ENCODE measurements around the gene DDIT3.

Gene DDIT3

GRCh38 chr12:57546438-57547287, 26.3 kb upstream of the DDIT3 start, which contains the start of gene DCTN2:
DCTN2 (minus strand) TSS chr12:57547192; CDS start chr12:57547063, 129 bp downstream.
- DNase-seq: peak; percentile 96

GRCh38 chr12:57545809-57546437, 25.6 kb upstream of the DDIT3 start:
- DNase-seq: no peak

- DNase-seq: no peak
Observed at GRCh38 chr12:57543581-57543980, 23.3 kb upstream of the DDIT3 start.

GRCh38 chr12:57541717-57542116, 21.4 kb upstream of the DDIT3 start:
- no peak for DNase-seq

GRCh38 chr12:57541001-57541400, 20.7 kb upstream of the DDIT3 start:
- no peak for DNase-seq

GRCh38 chr12:57539134-57539768, 18.9 kb upstream of the DDIT3 start:
- no peak for DNase-seq

- DNase-seq: no peak
Observed at GRCh38 chr12:57536597-57536942, 16.3 kb upstream of the DDIT3 start.

- DNase-seq: no peak
Observed at GRCh38 chr12:57535764-57536596, 15.7 kb upstream of the DDIT3 start.

- DNase-seq: no peak
Observed at GRCh38 chr12:57534991-57535543, 14.8 kb upstream of the DDIT3 start.

- no peak for DNase-seq
Observed at GRCh38 chr12:57534250-57534649, 13.9 kb upstream of the DDIT3 start.

GRCh38 chr12:57533108-57533507, 12.8 kb upstream of the DDIT3 start:
- no peak for DNase-seq

GRCh38 chr12:57531836-57532235, 11.5 kb upstream of the DDIT3 start:
- DNase-seq: no peak

- no peak for DNase-seq
Observed at GRCh38 chr12:57530396-57531142, 10.3 kb upstream of the DDIT3 start.

GRCh38 chr12:57529831-57530230, 9.5 kb upstream of the DDIT3 start:
- DNase-seq: no peak

- no peak for DNase-seq
Observed at GRCh38 chr12:57528831-57529555, 8.7 kb upstream of the DDIT3 start.

- DNase-seq: no peak
Observed at GRCh38 chr12:57528176-57528575, 7.9 kb upstream of the DDIT3 start.

GRCh38 chr12:57527184-57527583, 6.9 kb upstream of the DDIT3 start:
- no peak for DNase-seq

- DNase-seq: no peak
Observed at GRCh38 chr12:57526477-57527126, 6.3 kb upstream of the DDIT3 start.

GRCh38 chr12:57525615-57526383, 5.5 kb upstream of the DDIT3 start:
- no peak for DNase-seq
